Trophoblast cell (in vitro differentiated cells and primary cell): ENCODE data around the gene BAX.

Experiments
- DNase-seq, 2 donors: peaks; one replicate each; pipeline ENCODE4 v3.0.0-alpha.2; 2016
- H2AFZ ChIP-seq: 2 replicates; pipeline ENCODE4 v1.6.1; 2013; ENCODE audit warnings: low read length, moderate library complexity, mild to moderate bottlenecking; ENCODE audit not compliant: insufficient read depth, poor library complexity
- H2AK5ac ChIP-seq: 2 replicates; pipeline ENCODE4 v1.6.1; 2013; ENCODE audit warnings: mild to moderate bottlenecking, low read length
- H2BK120ac ChIP-seq: 2 replicates; pipeline ENCODE4 v1.6.1; 2013; ENCODE audit warnings: low read length, mild to moderate bottlenecking, moderate library complexity; ENCODE audit not compliant: insufficient read depth, poor library complexity
- H2BK12ac ChIP-seq: 2 replicates; pipeline ENCODE4 v1.6.1; 2013; ENCODE audit warnings: mild to moderate bottlenecking, low read length, moderate library complexity
- H2BK5ac ChIP-seq: 2 replicates; pipeline ENCODE4 v1.6.1; 2013; ENCODE audit warnings: low read length, low read depth, moderate library complexity, mild to moderate bottlenecking; ENCODE audit not compliant: poor library complexity
- H3K14ac ChIP-seq: 2 replicates; pipeline ENCODE4 v1.6.1; 2013; ENCODE audit warnings: mild to moderate bottlenecking, low read length
- H3K18ac ChIP-seq: 2 replicates; pipeline ENCODE4 v1.6.1; 2013; ENCODE audit warnings: mild to moderate bottlenecking, low read length
- H3K23ac ChIP-seq: 2 replicates; pipeline ENCODE4 v1.6.1; 2013; ENCODE audit warnings: low read length
- H3K27ac ChIP-seq: 2 replicates; pipeline ENCODE4 v1.5.1; 2013; ENCODE audit warnings: low read depth, mild to moderate bottlenecking, inconsistent platforms, low read length, moderate library complexity
- H3K27me3 ChIP-seq: 2 replicates; pipeline ENCODE4 v1.6.1; 2013; ENCODE audit warnings: inconsistent platforms, mild to moderate bottlenecking, low read length, moderate library complexity; ENCODE audit not compliant: insufficient read depth
- H3K36me3 ChIP-seq, 2 experiments: 1 replicate in 1 of 2; 2 replicates in 1 of 2; pipeline ENCODE4 v1.6.1; 2013; ENCODE audit warnings: low read length in 2 of 2, mild to moderate bottlenecking in 2 of 2, moderate library complexity in 1 of 2; ENCODE audit not compliant: insufficient read depth in 2 of 2, control insufficient read depth in 1 of 2
- H3K4ac ChIP-seq: 2 replicates; pipeline ENCODE4 v1.6.1; 2013; ENCODE audit warnings: low read depth, mild to moderate bottlenecking, low read length, moderate library complexity
- H3K4me1 ChIP-seq, 2 experiments: 1 replicate in 1 of 2; 2 replicates in 1 of 2; pipeline ENCODE4 v1.6.1; 2013; ENCODE audit warnings: low read length in 2 of 2, mild to moderate bottlenecking in 2 of 2, moderate library complexity in 1 of 2; ENCODE audit not compliant: insufficient read depth in 2 of 2, control insufficient read depth in 1 of 2
- H3K4me2 ChIP-seq: 2 replicates; pipeline ENCODE4 v1.6.1; 2013; ENCODE audit warnings: inconsistent platforms, mild to moderate bottlenecking, low read length, moderate library complexity
- H3K4me3 ChIP-seq: 2 replicates; pipeline ENCODE4 v1.5.1; 2013; ENCODE audit warnings: mild to moderate bottlenecking, low read depth, low read length, inconsistent platforms
- H3K79me1 ChIP-seq: one replicate; pipeline ENCODE4 v1.6.1; 2013; ENCODE audit warnings: low read length
- H3K79me2 ChIP-seq: 2 replicates; pipeline ENCODE4 v1.6.1; 2013; ENCODE audit warnings: low read length, mild to moderate bottlenecking; ENCODE audit not compliant: control insufficient read depth, insufficient read depth, poor library complexity
- H3K9ac ChIP-seq: 2 replicates; pipeline ENCODE4 v1.6.1; 2013; ENCODE audit warnings: mild to moderate bottlenecking, low read length
- H3K9me3 ChIP-seq: 2 replicates; pipeline ENCODE4 v1.6.1; 2013; ENCODE audit warnings: low read depth, mild to moderate bottlenecking, control low read depth, inconsistent platforms, low read length; ENCODE audit not compliant: insufficient read depth
- H4K12ac ChIP-seq: 2 replicates; pipeline ENCODE4 v1.6.1; 2013; ENCODE audit warnings: low read depth, mild to moderate bottlenecking, low read length, moderate library complexity
- H4K8ac ChIP-seq: 2 replicates; pipeline ENCODE4 v1.6.1; 2013; ENCODE audit warnings: low read depth, mild to moderate bottlenecking, low read length, moderate library complexity
- H4K91ac ChIP-seq: one replicate; pipeline ENCODE4 v1.6.1; 2013; ENCODE audit warnings: low read depth, mild to moderate bottlenecking, low read length, moderate library complexity
- WGBS: extraction: QIAGEN DNeasy Blood & Tissue Kit; methylation state at CpG from one replicate; pipeline ENCODE4 v1.1.7; 2013; ENCODE audit warnings: missing lambda C conversion rate; ENCODE audit not compliant: insufficient read length, insufficient coverage; ENCODE audit errors: extremely low coverage; 5-methylcytosine and 5-hydroxymethylcytosine counted together

The BAX gene

DNA sequence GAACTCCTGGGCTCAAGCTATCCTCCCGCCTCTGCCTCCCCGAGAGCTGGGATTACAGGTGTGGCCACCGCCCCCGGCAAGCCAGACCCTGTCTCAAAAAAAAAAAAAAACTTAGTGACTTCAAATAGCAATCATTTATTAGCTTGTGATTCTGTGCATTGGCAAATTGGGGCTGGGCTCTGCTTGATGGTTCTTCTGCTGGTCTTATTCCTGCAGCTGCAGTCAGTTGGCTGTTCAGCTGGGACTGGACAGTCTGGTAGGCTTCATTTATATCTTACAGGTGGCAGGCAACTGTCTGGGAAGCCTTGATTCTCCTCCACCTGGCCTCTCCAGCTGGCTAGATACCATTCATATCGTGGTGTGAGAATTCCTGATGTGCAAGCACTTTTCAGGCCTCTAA lies 13.8 kb upstream of the BAX start:
- no peaks in the 10 kb centered on the region for H3K27me3 ChIP-seq
- no peak overlapping the region for H3K4ac ChIP-seq
- no peak overlapping the region for H4K8ac ChIP-seq
- DNase-seq = no peak
- H3K9ac ChIP-seq = no peak overlapping the region
- H3K79me1 ChIP-seq = no peaks in the 10 kb centered on the region
- H3K27ac ChIP-seq = no peak overlapping the region
- no peak overlapping the region for H2AK5ac ChIP-seq
- no peak overlapping the region for H3K14ac ChIP-seq
- H3K23ac ChIP-seq = no peak overlapping the region
- H3K36me3 ChIP-seq = no peaks in the 10 kb centered on the region
- H3K18ac ChIP-seq = no peak overlapping the region
- H2BK120ac ChIP-seq = no peak overlapping the region
- no peak overlapping the region for H2BK12ac ChIP-seq
- no peak overlapping the region for H4K12ac ChIP-seq
- no peak overlapping the region for H3K4me2 ChIP-seq
- H3K4me1 ChIP-seq = no peaks in the 10 kb centered on the region
- H2BK5ac ChIP-seq = no peak overlapping the region
- no peak overlapping the region for H3K4me3 ChIP-seq
- H3K9me3 ChIP-seq = peaks cover 3% of the 10 kb centered on the region
- no peak overlapping the region for H4K91ac ChIP-seq
- H2AFZ ChIP-seq = no peak overlapping the region
- H3K79me2 ChIP-seq = no peaks in the 10 kb centered on the region
- WGBS = no CpG with 5 or more reads among the region's 5 CpGs

DNA sequence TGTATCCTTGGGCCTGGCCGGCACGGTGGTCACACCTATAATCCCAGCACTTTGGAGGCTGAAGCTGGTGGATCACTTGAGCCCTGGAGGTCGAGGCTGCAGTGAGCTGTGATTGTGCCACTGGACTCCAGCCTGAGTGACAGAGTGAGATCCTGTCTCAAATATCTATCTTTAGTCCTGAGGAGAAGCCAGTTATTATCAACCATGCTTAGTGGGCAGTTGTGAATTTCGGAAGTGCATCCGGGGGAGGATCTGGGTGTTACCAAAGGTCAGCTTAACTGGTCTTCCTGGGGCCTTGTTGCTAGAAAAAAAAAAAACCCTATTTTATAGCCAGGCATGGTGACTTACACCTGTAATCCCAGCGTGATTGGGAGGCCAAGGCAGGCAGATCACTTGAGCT lies 11.6 kb upstream of the BAX start:
- Histone ChIP-seq H2BK120ac (no peak overlapping the region), H3K9ac (no peak overlapping the region), H2BK12ac (no peak overlapping the region), H3K14ac (no peak overlapping the region), H4K12ac (no peak overlapping the region), H3K79me1 (no peaks in the 10 kb centered on the region), H3K4me2 (no peak overlapping the region), H4K91ac (no peak overlapping the region), H2BK5ac (no peak overlapping the region), H2AFZ (no peak overlapping the region), H3K18ac (no peak overlapping the region), H3K79me2 (no peaks in the 10 kb centered on the region), H3K4ac (no peak overlapping the region), H3K4me1 (peaks cover 4% of the 10 kb centered on the region in 2 experiments), H3K9me3 (peaks cover 6% of the 10 kb centered on the region), H2AK5ac (no peak overlapping the region), H3K36me3 (no peaks in the 10 kb centered on the region), H3K23ac (no peak overlapping the region), H3K4me3 (no peak overlapping the region), H4K8ac (no peak overlapping the region), H3K27ac (no peak overlapping the region), H3K27me3 (no peaks in the 10 kb centered on the region)
- DNase-seq = no peak
- WGBS = no CpG with 5 or more reads among the region's 6 CpGs

DNA sequence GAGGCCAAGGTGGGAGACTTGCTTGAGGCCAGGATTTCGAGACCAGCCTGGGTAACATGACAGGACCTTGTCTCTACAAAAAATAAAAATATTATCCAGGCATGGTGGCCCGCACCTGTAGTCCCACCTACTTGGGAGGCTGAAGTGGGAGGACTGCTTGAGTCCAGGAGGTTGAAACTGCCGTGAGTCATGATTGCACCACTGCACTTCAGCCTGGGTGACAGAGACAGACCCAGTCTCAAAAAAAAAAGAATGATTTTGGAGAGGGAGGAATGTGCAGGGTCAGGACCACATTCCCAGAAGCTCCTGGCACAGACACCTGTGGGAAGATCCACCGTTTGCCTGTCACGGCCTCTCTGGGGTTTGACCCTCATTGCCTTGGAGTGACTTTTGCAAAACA lies 9.3 kb upstream of the BAX start:
- Histone ChIP-seq H2BK120ac (no peak overlapping the region), H3K9me3 (peaks cover 6% of the 10 kb centered on the region), H4K8ac (no peak overlapping the region), H3K4me3 (no peak overlapping the region), H3K23ac (no peak overlapping the region), H3K14ac (no peak overlapping the region), H2AFZ (no peak overlapping the region), H3K79me2 (no peaks in the 10 kb centered on the region), H4K12ac (no peak overlapping the region), H3K4me1 (peaks cover 4% of the 10 kb centered on the region in 2 experiments), H3K18ac (no peak overlapping the region), H4K91ac (no peak overlapping the region), H3K27ac (no peak overlapping the region), H3K4ac (no peak overlapping the region), H3K36me3 (no peaks in the 10 kb centered on the region), H3K27me3 (no peaks in the 10 kb centered on the region), H2BK12ac (no peak overlapping the region), H2BK5ac (no peak overlapping the region), H2AK5ac (no peak overlapping the region), H3K9ac (no peak overlapping the region), H3K4me2 (no peak overlapping the region), H3K79me1 (no peaks in the 10 kb centered on the region)
- DNase-seq = peak; percentile 83 to 88
- WGBS = no CpG with 5 or more reads among the region's 5 CpGs

DNA sequence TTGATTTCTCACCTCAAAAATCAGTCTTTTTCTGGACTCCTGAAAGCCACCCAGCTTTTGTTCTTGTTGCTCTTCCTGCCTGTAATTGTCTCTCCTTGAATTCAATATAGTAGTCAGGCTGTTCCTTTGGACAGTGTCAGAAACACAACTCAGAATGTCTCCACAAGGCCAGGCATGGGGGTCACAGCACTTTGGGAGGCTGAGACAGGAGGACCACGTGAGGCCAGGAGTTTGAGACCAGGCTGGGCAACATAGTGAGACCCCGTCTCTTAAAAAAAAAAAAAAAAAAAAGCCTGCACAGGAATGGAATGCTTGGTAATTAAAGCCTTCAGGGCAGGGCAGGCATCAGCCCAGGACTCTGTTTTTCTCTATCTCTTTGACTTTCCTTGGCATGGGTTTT lies 8.9 kb upstream of the BAX start:
- Histone ChIP-seq H3K27ac (no peak overlapping the region), H3K4ac (no peak overlapping the region), H3K4me2 (no peak overlapping the region), H3K23ac (no peak overlapping the region), H3K79me1 (no peaks in the 10 kb centered on the region), H3K4me3 (no peak overlapping the region), H3K9ac (no peak overlapping the region), H3K27me3 (no peaks in the 10 kb centered on the region), H3K14ac (no peak overlapping the region), H4K12ac (no peak overlapping the region), H2AK5ac (no peak overlapping the region), H2AFZ (no peak overlapping the region), H3K36me3 (no peaks in the 10 kb centered on the region), H2BK12ac (no peak overlapping the region), H3K9me3 (peaks cover 4% of the 10 kb centered on the region), H2BK5ac (no peak overlapping the region), H4K8ac (no peak overlapping the region), H3K18ac (no peak overlapping the region), H3K4me1 (peaks cover 4% of the 10 kb centered on the region in 2 experiments), H4K91ac (no peak overlapping the region), H3K79me2 (no peaks in the 10 kb centered on the region), H2BK120ac (no peak overlapping the region)
- no CpG with 5 or more reads among the region's 2 CpGs for whole genome bisulfite sequencing
- DNase-seq = no peak
